ENCODE data around the gene MAP3K20. TPM values are rescaled to one million over a fixed set of nuclear protein-coding genes. Genes with fewer than 3 reads are reported as not detected.

MAP3K20 gene
- total and polyA plus RNA-seq, 10 of the 15 experiments (the other 5 are each of a cell fraction or from before 2014, with no cell fraction given), result 0.04 to 5.6 (median 2.3) TPM

GRCh38 chr2:173296235-173296634 lies 220.6 kb downstream of the MAP3K20 start:
- no peak overlapping the region for H3K27ac ChIP-seq (ENCODE audit: control insufficient read depth, insufficient read depth)
- 89% methylated on average over 2 of the region's 2 CpGs for WGBS (ENCODE audit: insufficient coverage, insufficient replicate concordance, low lambda C conversion rate, missing lambda C conversion rate)
- FAIRE-seq (no peak), ATAC-seq (no peak), DNase-seq (ENCODE audit: low read depth, low spot score) (no peak)
- intact Hi-C loops (cut with micrococcal nuclease; ENCODE audit: unreplicated experiment) (no loop called here), in situ Hi-C loops (cut with MboI) (no loop called here)
- H3K36me3 ChIP-seq (ENCODE audit: control insufficient read depth in 2 of 2, insufficient read depth in 2 of 2, low read length in 1 of 2), result no peaks in the 10 kb centered on the region
- no peaks in the 10 kb centered on the region for H3K27me3 ChIP-seq (replicated peaks in 1 of 2; ENCODE audit: control insufficient read depth in 2 of 2, insufficient read depth in 2 of 2, low read length in 1 of 2)
- SMC1A ChIA-PET (ENCODE audit: uncharacterized antibody, unreplicated experiment), result interaction anchor here (1.0 kb wide), 1 partner anchor 11 kb away, joined by 3 read pairs; no protein-coding TSS in a partner anchor
- H2AFZ ChIP-seq (ENCODE audit: control insufficient read depth, low read depth, low read length), result no peak overlapping the region
- H3K4me3 ChIP-seq, result no peak overlapping the region
- H3K4me1 ChIP-seq (ENCODE audit: control insufficient read depth, insufficient read depth, low read length), result no peaks in the 10 kb centered on the region; the same call in 1 of the 2 replicates
- no peaks in the 10 kb centered on the region for H4K20me1 ChIP-seq (ENCODE audit: control insufficient read depth, insufficient read depth)
- CTCF ChIA-PET, result no interaction called here
- peaks cover 20% of the 10 kb centered on the region; the same call in 2 of the 3 replicates for H3K9me3 ChIP-seq (replicated peaks; ENCODE audit: control insufficient read depth, insufficient read depth, low read length)
- no TSS peak for BruUV-seq (replicated peaks)
- TF ChIP-seq RUNX3 (IDR thresholded peaks at IDR 0.05; ENCODE audit: low read length), result peak; percentile 65
- TF ChIP-seq E2F4 (IDR thresholded peaks at IDR 0.05; ENCODE audit: low read depth, low read length), result no peak
- POLR2A ChIA-PET, result no interaction called here
- H3K9ac ChIP-seq (ENCODE audit: control insufficient read depth, insufficient read depth, low read length), result no peak overlapping the region
- RAD21 ChIA-PET (ENCODE audit: unreplicated experiment), result no interaction called here
- H3K4me2 ChIP-seq (ENCODE audit: control insufficient read depth, insufficient read depth), result no peak overlapping the region
- H3K79me2 ChIP-seq (ENCODE audit: control insufficient read depth, insufficient read depth, low read length), result no peaks in the 10 kb centered on the region

DNA sequence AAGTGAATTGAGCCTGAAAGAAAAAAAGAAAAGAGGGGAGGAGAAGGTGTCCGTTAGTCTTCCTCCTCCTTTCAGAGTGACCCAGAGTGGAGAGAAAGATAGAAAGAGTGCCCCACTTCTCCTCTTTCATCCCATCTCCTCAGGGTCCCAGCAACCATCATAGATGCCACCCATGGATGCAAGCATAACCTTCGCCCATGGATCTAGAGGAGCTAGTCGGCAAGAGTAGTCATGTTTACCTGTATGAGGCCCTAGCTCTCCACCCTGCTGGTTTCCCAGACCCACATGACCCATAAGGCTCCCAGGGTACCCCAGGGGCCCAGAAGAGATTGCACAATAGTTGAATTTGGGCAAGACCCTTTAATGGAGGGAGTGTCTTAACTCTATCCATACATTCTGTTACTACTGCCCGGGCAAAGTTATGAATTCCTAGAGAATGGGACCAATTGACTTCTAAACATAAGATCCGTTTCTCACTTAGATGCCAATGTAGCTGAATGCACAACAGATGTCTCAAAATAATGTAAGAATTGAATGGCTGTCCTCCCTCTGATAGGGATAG lies 223.0 kb downstream of the MAP3K20 start:
- ChIA-PET POLR2A (no interaction called here), SMC1A (ENCODE audit: uncharacterized antibody, unreplicated experiment) (no interaction called here)
- in situ Hi-C loops (cut with MboI), result no loop called here

More for the DNA sequence above, 223.0 kb downstream of the MAP3K20 start:
- Histone ChIP-seq H3K27ac (ENCODE audit: control insufficient read depth, insufficient read depth) (no peak overlapping the region), H3K4me3 (no peak overlapping the region), H3K4me1 (ENCODE audit: control insufficient read depth, insufficient read depth, low read length) (no peaks in the 10 kb centered on the region; the same call in 1 of the 2 replicates), H3K79me2 (ENCODE audit: control insufficient read depth, insufficient read depth, low read length) (no peaks in the 10 kb centered on the region), H2AFZ (ENCODE audit: control insufficient read depth, low read depth, low read length) (no peak overlapping the region), H3K9me3 (replicated peaks; ENCODE audit: control insufficient read depth, insufficient read depth, low read length) (peaks cover 23% of the 10 kb centered on the region; the same call in 2 of the 3 replicates), H3K36me3 (ENCODE audit: control insufficient read depth in 2 of 2, insufficient read depth in 2 of 2, low read length in 1 of 2) (no peaks in the 10 kb centered on the region), H3K9ac (ENCODE audit: control insufficient read depth, insufficient read depth, low read length) (no peak overlapping the region), H3K27me3 (replicated peaks in 1 of 2; ENCODE audit: control insufficient read depth in 2 of 2, insufficient read depth in 2 of 2, low read length in 1 of 2) (no peaks in the 10 kb centered on the region), H4K20me1 (ENCODE audit: control insufficient read depth, insufficient read depth) (no peaks in the 10 kb centered on the region), H3K4me2 (ENCODE audit: control insufficient read depth, insufficient read depth) (no peak overlapping the region)
- peak; percentile 97 for TF ChIP-seq CBX5 (IDR thresholded peaks at IDR 0.05; ENCODE audit: low read depth)
- TF ChIP-seq CHD2 (IDR thresholded peaks at IDR 0.05; ENCODE audit: borderline replicate concordance, low read depth, low read length), result no peak
- TF ChIP-seq KLF5 (IDR thresholded peaks at IDR 0.05; ENCODE audit: partially characterized antibody), result no peak
- DNase-seq (ENCODE audit: low read depth, low spot score), result no peak
- WGBS (ENCODE audit: insufficient coverage, insufficient replicate concordance, low lambda C conversion rate, missing lambda C conversion rate), result 63% methylated on average over 5 of the region's 5 CpGs
- intact Hi-C loops (cut with micrococcal nuclease; ENCODE audit: unreplicated experiment), result no loop called here
- no peak for FAIRE-seq
- RAD21 ChIA-PET (ENCODE audit: unreplicated experiment), result no interaction called here
- BruUV-seq (replicated peaks), result no TSS peak
- CTCF ChIA-PET, result interaction anchor here (1.3 kb wide), 1 partner anchor 104 kb away, joined by 3 read pairs; no protein-coding TSS in a partner anchor
- ATAC-seq, result no peak
